Hematopoietic multipotent progenitor cell treated with erythropoietin and hydrocortisone succinate and interleukin-3 and kit ligand, for 15 days (in vitro differentiated cells): Measurements from ENCODE around the gene NEDD4L.

ENCODE experiments used
- DNase-seq: peaks from one replicate; pipeline ENCODE4 v3.0.0-alpha.2; 2015; ENCODE audit warnings: low spot score

NEDD4L gene

DNA sequence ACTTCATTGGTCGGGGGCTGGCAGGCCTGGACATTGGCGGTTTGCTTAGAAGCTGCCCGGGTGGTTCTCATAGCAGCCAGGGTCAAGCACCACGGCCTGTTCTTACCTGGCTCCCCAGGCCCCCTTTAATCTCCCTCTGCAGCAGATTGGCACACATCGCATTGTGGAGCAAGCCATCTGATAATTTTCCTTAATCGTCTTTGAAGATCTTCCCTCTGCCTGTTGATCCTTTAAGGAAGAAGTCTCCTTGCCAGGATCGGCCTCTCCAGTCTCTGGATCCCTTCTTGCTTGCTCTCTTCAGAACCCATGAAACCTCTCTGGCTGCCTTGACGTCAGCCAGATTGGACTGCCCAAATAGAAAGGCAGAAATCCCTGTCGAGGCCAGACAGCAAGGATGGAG, 75.8 kb downstream of the NEDD4L start:
- no peak for DNase-seq

DNA sequence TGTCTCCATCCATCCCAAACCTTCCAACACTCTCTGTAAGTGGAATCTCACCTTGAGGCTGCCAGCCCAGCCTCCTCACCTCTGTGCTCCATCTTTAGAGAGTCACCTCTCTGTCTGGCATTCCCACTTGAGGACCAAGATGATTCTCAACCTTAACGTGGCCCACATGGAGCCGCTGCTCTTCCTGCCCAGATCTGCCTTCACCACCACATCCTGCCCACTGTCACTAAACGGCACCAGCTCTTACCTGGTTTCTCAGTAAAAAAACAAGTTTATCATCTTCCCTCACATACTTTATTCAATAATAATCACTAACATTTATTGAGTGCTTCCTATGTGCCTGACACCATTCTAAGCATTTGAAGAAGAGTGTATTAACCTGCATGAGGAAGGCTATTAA, 80.4 kb downstream of the NEDD4L start:
- no peak for DNase-seq

DNA sequence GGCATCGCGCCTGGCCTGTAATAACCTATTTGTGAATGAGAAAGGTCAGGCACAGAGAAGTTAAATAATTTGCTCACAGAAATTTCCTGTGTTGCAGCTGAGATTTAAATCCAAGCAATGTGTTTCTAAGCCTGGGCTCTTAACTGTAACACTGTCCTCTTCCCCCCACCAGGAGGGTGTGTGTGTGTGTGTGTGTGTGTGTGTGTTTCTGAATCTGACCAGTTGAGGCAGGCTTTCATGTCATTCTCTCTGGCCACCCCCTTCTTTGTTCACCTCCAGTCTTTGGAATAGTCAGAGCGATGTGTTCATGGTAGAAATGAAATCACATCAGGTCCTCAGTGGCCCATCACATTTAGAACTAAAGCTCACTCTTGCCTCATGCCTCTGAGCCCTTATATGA, 81.2 kb downstream of the NEDD4L start:
- no peak for DNase-seq

DNA sequence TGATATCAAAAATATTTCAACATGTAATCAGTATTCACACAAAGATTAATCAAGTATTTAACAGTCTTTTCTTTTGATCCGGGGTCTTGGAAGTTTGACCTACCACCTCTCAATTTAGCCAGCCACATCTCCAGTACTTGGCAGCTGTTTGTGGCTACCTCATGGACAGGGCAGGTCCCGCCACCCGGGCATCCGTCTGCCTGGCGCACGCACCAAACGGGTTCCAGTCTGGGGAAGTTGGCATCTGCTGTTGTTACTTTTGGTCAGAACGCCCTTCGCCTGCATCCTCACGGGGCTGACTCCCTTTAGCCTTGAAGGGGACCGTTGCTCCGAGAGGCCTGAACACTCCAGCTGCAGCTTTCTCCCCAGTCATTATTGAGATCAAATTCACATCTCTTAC, 81.7 kb downstream of the NEDD4L start:
- no peak for DNase-seq

DNA sequence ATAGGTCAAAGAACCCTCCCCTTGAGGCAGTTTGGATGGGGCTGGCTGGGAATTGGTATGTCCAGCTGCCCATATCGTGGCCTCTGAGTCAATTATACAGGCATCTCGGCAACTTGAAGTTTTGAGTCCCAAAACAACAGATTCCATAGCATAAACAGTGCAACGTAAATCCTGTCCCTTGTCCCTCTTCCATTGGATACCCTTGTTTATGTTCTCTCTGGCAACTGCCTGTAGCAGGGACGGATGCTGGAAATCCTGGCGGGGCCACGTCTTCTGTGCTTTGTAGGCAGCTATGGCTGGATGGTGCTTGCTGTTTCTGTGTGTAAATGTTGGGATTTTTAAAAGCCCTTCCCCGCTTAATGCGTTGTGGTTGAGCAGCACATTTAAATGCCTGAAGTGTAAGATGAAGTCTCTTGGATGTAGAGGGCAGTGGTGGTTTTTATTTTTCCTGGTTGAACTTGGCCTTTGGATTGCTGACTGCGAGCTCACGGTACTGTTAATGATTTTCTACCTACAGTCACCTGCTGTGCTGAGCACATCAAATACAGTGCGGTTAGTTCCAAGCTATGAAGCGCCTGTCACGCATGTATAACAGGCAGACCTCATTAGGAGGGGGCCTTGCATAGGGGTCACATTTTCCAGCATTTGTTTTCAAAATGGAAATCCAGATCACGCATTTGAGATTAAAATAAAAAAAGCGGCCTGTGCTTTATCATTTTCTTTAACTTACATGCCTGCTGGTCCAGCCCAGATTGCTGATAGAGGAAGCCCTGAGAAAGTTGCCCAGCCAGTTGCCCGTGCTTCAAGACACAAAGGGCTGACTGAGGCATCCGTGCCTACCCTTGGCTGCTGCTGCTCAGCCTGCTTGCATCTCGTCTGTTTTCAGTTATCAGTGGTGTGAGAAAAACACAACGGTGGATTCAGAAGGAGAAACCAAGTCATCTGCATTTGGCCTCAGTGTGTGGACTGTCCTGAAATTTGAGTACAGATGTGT, 84.7 kb downstream of the NEDD4L start:
- DNase-seq = no peak

DNA sequence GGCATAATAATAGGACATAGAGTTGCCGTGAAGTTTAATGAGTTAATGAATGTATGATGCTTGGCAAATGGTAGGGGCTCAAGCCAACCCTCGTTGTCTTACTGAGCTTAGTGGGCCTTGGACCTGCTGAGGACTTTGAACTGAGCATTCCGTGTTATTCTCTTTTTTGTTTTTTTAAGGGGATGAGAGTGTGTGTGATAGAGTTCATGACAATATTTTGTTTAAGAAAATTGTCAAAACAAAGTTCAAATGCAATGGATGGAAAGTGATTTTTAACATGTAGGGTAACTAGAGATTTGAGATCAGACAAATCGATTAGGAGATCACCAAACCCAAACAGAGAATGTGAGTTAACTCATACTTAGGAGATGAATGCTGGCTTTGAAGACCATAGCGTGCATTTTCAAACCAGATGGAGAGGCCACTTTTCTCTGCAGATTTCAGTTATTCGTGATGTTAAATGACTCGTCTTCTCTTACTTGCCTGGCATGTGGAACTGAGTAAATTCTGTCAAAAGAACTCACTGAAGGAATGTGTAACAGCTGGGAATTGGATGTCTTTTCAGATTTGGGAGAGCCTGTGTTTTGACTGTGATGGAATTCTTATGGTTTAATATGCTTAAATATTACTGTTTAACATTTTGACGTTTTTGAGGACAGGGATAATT, 88.7 kb downstream of the NEDD4L start:
- DNase-seq = no peak

DNA sequence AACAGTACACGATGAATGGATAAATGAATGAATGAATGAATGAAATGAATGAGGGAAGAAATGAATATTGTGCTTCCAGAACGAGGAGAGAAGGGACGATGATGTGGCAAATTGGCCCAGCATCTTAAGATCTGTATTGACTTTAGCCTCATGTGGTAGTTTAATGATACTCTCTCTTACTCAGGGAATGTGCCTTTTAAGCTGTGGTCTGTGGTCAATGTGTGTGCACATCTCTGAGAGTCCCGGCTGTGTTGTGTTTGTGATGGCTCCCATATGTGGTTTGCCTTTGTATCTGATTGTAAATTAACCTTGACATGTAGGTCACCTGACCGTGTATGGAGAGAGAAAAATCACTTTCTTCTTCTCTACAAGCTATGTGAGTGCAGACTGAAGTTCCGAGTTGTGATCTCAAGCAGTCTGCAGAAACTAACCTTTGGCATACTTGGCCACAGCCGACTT, 91.2 kb downstream of the NEDD4L start:
- DNase-seq = no peak

DNA sequence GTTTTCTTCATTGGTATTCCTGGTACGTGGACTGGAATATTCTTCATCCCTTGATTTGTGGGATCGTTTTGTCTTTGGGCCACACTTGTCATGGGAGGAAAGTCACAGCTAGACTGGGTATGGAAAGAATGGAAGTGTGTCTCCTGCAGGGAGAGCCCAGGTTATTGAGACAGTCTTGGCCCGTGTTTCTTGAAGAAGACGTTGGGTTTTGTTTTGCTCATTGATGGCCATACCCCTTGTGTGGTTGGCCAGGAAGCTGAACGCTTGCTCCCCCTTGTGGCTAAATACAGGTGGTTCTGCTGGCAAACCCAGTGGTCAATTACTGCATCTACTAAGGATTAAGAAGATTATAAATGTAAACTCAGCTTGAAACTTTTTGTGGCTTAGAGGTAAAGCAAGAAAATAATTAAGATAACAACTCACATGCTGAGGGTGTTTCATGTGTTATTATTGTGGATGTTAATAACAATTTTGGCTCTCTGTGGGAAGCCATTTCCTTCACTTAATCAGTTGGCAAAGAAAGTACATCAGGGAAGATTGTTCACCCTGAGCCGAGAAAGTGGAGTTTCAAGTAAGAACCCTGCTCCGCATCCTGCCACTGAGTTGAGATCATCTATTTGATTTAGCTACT, 91.8 kb downstream of the NEDD4L start:
- DNase-seq = peak; percentile 85

DNA sequence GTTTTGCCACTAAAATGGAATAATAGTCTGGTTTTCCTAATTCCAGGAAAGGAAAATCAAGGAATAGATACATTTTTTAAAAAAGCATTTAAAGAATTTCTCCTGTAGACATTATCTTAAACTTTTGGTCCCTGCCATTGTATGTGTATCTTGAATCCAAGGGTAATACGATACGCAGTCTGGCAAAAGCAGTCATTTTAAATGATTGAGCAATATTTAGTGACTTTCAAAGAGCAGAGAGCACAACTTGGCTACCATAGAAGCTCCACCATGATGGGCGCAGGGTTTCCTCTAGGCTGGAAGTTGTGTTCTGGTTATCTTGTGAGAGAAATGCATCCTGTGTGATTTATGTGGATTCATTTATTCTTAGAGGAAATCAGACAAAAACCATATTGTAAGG, 92.9 kb downstream of the NEDD4L start:
- DNase-seq = no peak

DNA sequence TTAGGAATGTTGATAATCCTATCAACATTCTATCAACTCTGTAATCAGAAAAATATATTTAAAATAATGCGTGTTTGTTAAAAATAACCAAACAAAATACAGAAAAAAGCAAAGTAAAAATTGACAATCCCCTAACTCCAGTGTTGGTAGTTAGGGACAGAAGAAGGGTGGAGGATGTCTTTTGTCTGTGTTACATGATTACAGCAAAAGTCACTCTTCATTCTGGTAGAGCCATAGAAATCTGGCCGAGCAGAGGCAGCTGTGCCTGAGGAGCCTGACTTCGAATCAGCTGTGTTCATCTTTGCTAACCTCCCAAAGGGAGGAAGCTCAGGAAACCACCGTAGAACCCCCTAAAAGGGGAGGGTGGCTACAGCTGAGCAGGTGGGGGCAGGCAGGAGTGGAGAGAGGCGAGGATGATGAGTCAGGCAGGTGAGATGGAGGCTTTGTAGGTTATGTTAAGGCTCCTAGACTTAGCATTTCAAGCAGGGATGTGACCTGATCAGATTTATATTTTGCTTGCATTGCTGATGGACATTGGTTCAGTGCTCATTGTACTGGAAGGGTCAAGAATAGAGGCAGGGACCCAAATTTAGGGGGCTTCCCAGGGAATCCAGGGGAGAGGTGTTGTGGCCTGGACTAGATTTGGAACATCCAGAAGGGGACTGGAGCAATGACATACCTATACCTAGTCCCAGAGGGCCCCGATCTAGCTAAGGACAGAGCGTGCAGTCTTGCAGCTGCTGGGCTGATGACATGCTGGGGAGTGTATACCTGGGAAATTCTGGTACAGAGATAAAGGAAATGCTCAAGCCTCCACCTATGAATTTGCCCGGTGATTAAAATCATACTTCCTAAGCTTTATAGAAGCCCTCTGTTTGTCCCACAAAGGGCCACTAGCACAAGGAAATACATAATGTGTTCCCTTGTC, 95.7 kb downstream of the NEDD4L start:
- no peak for DNase-seq

DNA sequence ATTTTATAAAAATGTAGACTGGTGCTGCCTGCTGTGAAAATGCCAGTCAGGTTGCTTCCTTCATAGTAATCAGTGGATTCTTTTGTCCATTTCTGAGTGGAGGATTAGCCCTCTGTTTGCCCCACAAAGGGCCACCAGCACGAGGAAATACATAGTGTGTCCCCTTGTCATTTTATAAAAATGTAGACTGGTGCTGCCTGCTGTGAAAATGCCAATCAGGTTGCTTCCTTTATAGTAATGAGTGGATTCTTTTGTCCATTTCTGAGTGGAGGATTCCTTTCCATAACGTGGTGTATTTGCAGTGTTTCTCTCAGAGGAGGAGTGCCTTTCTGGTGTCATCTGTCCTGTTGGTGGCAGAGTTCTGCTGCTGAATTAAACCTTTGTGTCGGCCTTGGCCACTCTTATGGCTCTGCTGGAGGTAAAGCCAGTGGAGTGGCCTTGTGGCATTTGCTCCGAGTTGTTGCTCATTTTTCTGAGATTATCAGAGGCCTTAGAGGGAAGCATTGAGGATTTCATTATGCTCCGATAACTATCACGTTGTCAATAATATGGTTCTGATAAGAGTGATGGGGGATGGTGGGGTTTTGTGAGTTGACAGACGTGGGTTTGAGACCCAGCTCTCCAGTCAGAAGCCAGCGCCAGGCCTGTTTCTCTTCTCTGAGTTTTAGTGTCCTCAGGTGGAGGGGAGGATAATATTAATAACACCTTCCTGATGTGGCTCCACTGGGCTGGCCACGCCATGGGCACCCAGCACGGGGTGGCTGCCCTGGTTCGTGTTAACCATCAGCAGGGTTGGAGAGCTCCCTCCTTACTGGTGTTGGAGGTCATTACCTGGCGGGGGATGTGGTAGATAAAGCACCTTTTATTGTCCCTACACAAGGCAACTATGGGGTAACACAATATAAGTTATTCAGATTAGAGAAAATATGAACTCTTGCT, 96.6 kb downstream of the NEDD4L start:
- DNase-seq = no peak

DNA sequence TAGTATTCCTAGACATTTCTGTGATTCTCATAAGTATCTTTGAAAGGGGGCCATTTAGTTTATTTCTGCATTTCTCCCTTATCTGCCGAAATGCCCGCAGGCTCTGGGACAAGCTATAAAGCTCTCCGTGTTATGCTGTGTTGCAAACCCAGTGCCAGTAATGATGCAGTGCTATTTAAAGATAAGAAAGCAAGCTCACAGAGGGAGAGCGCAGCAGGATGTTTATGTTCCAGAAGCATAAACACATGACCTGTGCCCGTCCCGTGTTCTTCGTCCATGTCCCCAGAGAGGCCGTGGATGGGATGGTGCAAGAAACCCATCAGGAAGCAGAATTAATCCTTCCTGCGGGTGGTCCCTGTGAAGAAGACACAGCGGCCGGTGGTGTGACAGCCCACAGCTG, 99.4 kb downstream of the NEDD4L start:
- peak; percentile 59 for DNase-seq

DNA sequence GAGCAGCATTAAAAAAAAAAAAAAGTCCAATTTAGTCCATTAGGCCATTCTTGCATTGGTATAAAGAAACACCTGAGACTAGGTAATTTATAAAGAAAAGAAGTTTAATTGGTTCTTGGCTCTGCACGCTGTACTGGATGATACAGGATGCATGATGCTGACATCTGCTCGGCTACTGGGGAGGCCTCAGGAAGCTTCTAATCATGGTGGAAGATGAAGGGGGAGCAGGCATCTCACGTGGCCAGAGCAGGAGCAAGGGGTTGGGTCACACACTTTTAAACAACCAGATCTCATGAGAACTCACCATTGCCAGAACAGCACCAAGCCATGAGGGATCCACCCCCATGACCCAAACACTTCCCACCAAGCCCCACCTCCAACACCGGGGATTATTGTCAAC, 100.1 kb downstream of the NEDD4L start:
- DNase-seq = no peak

DNA sequence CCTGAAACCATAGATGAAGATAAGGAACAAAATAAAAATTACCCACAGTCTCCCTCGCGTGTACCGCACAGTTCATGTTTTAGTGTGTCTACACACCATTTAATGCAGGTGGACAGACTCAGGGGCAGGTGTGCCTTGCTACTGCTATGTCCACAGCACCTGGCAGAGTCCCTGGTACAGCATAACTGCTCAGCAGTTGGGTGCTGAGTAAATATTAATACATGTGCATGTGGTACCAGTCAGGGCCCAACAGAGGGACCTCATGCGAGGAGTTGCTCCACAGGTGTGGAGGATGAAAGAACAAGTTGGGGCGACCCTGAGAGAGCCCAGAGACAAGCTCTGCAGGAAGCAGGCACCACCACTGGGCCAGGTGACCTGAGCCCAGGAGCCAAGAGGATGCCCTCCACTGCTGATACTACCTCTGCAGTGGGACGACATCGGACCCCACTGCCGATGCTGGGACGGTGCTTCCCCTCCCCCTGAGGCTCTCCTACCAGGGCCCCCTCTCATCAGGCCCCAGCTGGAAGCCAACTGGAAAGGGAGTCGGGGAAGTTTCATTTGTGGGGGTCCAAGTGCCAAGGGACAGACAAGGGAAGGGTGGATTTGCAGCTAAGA, 100.8 kb downstream of the NEDD4L start:
- DNase-seq = no peak

DNA sequence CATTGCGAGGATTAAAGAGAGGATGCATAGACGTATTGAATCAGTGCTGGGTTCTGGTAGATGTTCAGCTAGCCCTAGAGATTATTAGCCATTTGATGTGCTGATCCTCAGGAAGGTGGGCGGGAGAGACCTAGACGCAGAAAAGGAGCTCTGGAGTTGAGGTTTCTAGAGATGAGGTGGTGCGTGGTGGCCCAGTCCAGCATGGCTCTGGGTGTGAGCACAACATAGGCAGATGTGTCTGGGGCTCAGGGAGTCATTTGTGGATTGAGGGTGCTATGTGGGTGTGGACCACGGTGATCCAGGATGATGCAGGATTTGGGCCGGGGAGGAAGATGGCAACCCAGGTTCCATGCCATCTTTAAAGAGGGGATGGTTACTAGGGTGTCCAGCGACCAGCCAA, 102.1 kb downstream of the NEDD4L start:
- no peak for DNase-seq

DNA sequence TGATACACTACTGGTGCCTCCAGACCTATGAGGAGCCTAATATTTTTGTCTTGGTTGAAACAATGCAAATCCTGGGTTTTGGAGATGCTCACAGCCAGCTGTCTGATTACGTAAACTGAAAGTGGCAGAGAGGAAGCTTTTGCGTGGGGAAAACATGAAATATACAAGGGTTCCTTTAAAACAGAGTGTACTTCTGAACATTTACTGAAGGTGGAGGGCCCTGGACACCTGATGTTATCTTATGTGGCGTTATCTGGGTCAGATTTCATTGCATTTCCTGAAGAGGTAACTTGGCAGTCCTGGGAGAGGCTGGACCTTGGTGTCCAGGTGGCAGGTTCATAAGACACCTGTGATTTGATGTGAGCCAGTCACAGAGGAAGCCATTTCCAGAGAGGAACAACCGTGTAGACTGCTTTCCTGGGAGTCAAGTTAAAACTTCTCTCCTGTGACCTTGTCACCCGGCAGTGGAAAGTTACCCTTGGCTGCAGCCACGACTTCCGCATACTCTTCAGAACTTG, 105.0 kb downstream of the NEDD4L start:
- no peak for DNase-seq

DNA sequence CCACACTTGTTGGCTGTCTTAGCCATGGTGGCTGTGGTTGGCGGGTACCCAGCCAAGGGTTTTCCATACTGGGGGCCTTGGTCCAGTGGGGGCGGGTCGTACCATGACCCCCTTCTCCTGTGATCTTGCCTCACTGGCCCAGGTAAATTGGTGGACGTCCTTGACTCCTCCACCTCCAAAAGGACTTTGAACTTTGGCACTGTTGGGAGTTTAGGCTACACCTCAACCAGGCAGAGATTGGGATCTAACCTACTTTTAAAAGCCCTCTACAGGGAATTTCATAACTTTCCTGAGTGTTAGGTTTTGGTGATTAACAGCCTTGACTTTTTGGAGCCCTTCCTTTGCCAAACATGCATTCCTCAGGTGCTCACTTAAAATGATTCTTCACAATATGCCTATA, 106.7 kb downstream of the NEDD4L start:
- DNase-seq = no peak

DNA sequence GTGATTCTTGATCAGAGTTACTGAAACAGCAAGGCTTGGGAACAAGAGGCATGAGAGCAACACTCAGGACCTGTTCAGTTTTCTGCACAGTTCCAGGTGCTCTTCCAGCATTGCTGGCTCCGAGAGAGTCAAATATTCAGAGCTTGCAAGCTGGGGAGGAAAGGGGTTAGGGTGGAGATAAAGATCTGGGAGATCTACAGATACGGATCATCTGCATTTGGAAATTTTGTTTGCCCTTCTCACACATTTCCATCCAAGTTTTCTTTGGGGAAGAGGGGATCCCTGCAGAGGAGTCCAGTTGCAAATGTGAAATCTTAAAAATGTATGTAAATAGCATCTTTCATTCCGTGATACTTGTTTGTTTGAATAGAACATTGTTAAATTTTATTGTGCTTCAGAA, 108.2 kb downstream of the NEDD4L start:
- DNase-seq = no peak

DNA sequence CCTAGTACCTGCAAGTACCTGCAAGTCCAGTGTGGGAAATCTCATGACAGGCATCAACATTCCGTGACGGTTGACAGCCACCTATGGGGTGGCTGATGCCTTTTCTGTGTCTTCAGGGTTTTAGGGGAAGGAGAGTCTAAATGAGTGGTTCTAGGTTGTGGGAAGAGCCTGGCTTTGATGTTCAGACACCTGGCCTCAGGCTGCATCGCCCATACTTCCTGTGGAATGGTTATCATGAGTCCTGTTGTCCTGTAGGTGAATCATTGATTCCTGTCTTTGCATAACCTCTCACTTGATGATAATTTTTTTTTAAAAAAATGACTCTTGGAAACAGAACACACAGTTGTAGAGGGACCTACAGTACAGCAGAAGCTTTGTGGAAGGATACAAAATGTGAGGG, 108.9 kb downstream of the NEDD4L start:
- no peak for DNase-seq

DNA sequence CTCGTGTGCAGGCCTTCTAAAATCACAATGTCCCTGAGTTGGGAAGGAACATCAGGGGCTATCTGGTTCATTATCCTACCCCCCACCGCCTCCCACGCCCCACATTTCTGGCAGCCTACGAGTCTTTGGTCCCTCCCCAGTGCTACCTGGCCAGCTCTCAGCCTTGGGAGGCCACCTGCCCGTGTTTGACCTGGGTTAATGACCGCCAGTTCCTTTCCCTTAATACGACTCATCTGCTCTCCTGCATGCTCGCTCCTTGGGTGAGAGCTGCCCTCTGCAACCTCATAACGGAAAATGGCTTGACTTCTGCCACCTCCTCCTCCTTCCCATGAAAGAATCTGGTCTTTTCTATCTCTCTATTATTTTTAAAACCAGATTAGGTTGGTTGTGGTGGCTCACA, 112.5 kb downstream of the NEDD4L start:
- no peak for DNase-seq
